ENCODE data around the gene DPF1.

DNA sequence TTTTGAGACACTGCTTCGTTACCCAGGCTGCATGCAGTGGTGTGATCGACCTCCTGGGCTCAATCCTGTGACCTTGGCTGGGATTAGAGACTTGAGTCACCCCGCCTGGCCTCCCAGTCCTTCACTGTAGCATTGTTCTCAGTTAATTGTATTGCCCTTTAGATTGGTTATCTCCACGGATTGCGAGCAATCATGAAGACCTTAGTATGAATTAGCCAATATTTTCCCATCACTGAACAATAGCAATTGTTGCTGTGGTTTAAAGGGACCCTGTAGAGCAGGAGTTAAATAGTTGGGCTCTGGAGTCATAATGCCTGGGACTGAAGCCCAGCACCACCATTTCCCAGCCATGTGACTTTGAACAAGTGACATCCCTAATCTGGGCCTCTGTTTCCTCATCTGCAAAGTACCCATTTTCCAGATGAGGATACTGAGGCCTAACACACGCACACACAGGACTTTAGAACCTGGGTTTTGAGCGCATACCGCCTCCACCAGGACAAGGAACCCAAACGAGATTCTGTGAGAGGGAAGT is 23.8 kb upstream of the DPF1 start:
- TF ChIP-seq, protein P1, sequence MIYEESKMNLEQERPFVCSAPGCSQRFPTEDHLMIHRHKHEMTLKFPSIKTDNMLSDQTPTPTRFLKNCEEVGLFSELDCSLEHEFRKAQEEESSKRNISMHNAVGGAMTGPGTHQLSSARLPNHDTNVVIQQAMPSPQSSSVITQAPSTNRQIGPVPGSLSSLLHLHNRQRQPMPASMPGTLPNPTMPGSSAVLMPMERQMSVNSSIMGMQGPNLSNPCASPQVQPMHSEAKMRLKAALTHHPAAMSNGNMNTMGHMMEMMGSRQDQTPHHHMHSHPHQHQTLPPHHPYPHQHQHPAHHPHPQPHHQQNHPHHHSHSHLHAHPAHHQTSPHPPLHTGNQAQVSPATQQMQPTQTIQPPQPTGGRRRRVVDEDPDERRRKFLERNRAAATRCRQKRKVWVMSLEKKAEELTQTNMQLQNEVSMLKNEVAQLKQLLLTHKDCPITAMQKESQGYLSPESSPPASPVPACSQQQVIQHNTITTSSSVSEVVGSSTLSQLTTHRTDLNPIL (CRISPR knock-in tag; IDR thresholded peaks at IDR 0.05; ENCODE audit: low read depth): no peak
- TF ChIP-seq ARNTL (CRISPR knock-in tag; IDR thresholded peaks at IDR 0.05; ENCODE audit: borderline replicate concordance, low read depth): no peak
